HG02938 (cell line): Measurements from ENCODE around the gene UCN2.

ENCODE experiments used
- ATAC-seq: cut with Tn5 transposase; IDR thresholded peaks from one replicate; pipeline ENCODE4 v1.9.1; 2021; ENCODE audit warnings: mild to moderate bottlenecking, moderate library complexity; ENCODE audit not compliant: unreplicated experiment

UCN2 gene

GRCh38 chr3:48591886-48592518 lies 28.4 kb upstream of the UCN2 start:
- ATAC-seq: no peak

- ATAC-seq: no peak
These were observed 27.9 kb upstream of the UCN2 start for GRCh38 chr3:48591436-48591835.

- ATAC-seq: no peak
These were observed 24.6 kb upstream of the UCN2 start for GRCh38 chr3:48588230-48588629.

GRCh38 chr3:48587686-48588085 lies 24.1 kb upstream of the UCN2 start:
- no peak for ATAC-seq

- ATAC-seq: no peak
These were observed 21.8 kb upstream of the UCN2 start for GRCh38 chr3:48585411-48585810.

GRCh38 chr3:48584836-48585235 lies 21.3 kb upstream of the UCN2 start:
- no peak for ATAC-seq

GRCh38 chr3:48581621-48582481 lies 18.3 kb upstream of the UCN2 start:
- no peak for ATAC-seq

GRCh38 chr3:48576647-48577046 lies 13.1 kb upstream of the UCN2 start:
- ATAC-seq: no peak

GRCh38 chr3:48575366-48575765 lies 11.8 kb upstream of the UCN2 start:
- ATAC-seq: no peak

GRCh38 chr3:48573973-48574585 lies 10.5 kb upstream of the UCN2 start:
- ATAC-seq: no peak

GRCh38 chr3:48572517-48572916 lies 8.9 kb upstream of the UCN2 start:
- ATAC-seq: no peak

GRCh38 chr3:48571938-48572337 lies 8.4 kb upstream of the UCN2 start:
- ATAC-seq: no peak

GRCh38 chr3:48569808-48570450 lies 6.3 kb upstream of the UCN2 start:
- no peak for ATAC-seq

GRCh38 chr3:48569400-48569799 lies 5.8 kb upstream of the UCN2 start:
- ATAC-seq: no peak

GRCh38 chr3:48568476-48568875 lies 4.9 kb upstream of the UCN2 start:
- no peak for ATAC-seq

GRCh38 chr3:48567500-48567899 lies 3.9 kb upstream of the UCN2 start:
- no peak for ATAC-seq

- ATAC-seq: no peak
These were observed 3.5 kb upstream of the UCN2 start for GRCh38 chr3:48567090-48567489.

- ATAC-seq: no peak
These were observed 2.8 kb upstream of the UCN2 start for GRCh38 chr3:48566401-48566760.

- no peak for ATAC-seq
These were observed 2.2 kb upstream of the UCN2 start for GRCh38 chr3:48565591-48566400.

GRCh38 chr3:48565186-48565585 lies 1.6 kb upstream of the UCN2 start:
- no peak for ATAC-seq

GRCh38 chr3:48564667-48565066 lies 1.1 kb upstream of the UCN2 start:
- ATAC-seq: no peak
